ENCODE data around the gene GPATCH11.

Gene GPATCH11

DNA sequence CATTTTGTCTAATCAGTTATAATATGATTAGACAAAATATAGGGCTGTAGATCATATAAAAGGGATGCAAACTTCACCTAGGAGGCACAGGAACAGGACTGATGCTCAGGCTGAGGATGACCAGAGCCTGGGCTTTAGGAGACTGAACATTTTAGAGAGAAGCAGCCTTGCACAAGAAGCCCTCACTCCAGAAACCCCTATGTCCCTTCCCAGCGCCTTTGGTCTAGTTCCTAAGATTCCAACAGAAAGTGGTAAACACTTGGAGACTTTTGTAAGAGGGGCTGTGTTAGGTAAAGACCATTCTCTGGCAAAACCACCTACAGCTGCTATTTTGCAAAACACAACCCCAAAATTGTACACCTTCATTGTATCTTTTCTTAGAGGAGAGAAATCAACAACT lies 33.2 kb downstream of the GPATCH11 start:
- H3K9ac ChIP-seq (ENCODE audit: low read length): no peak overlapping the region
- DNase-seq: no peak
- H3K27ac ChIP-seq (ENCODE audit: low read length): no peak overlapping the region
- no peaks in the 10 kb centered on the region for H4K20me1 ChIP-seq (ENCODE audit: insufficient read depth, low read length)
- H3F3A ChIP-seq (ENCODE audit: insufficient read depth, low read length): no peaks in the 10 kb centered on the region; the same call in 1 of the 2 replicates
- H3K27me3 ChIP-seq (replicated peaks; ENCODE audit: insufficient read depth, low read length): no peaks in the 10 kb centered on the region
- no peak overlapping the region for H3K4me2 ChIP-seq (ENCODE audit: low read depth, low read length)
- no peak overlapping the region for H2AFZ ChIP-seq (ENCODE audit: low read length)
- no peaks in the 10 kb centered on the region for H3K4me1 ChIP-seq (ENCODE audit: low read length)
- H3K9me3 ChIP-seq (replicated peaks; ENCODE audit: insufficient read depth, low read length): no peaks in the 10 kb centered on the region
- no peaks in the 10 kb centered on the region for H3K9me2 ChIP-seq (replicated peaks; ENCODE audit: insufficient read depth, low read length)
- no peak overlapping the region for H3K4me3 ChIP-seq (ENCODE audit: low read length)
- TF ChIP-seq, protein P1, sequence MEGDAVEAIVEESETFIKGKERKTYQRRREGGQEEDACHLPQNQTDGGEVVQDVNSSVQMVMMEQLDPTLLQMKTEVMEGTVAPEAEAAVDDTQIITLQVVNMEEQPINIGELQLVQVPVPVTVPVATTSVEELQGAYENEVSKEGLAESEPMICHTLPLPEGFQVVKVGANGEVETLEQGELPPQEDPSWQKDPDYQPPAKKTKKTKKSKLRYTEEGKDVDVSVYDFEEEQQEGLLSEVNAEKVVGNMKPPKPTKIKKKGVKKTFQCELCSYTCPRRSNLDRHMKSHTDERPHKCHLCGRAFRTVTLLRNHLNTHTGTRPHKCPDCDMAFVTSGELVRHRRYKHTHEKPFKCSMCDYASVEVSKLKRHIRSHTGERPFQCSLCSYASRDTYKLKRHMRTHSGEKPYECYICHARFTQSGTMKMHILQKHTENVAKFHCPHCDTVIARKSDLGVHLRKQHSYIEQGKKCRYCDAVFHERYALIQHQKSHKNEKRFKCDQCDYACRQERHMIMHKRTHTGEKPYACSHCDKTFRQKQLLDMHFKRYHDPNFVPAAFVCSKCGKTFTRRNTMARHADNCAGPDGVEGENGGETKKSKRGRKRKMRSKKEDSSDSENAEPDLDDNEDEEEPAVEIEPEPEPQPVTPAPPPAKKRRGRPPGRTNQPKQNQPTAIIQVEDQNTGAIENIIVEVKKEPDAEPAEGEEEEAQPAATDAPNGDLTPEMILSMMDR (IDR thresholded peaks at IDR 0.05; ENCODE audit: low read length): no peak
- TF ChIP-seq EZH2phosphoT487 (IDR thresholded peaks at IDR 0.05; ENCODE audit: low read length): no peak
- TF ChIP-seq EZH2 (optimal IDR thresholded peaks at IDR 0.05; ENCODE audit: low read depth, low read length): no peak
- no peaks in the 10 kb centered on the region for H3K79me2 ChIP-seq (ENCODE audit: low read length)
- no peaks in the 10 kb centered on the region for H3K36me3 ChIP-seq (replicated peaks; ENCODE audit: insufficient read depth, low read length)

DNA sequence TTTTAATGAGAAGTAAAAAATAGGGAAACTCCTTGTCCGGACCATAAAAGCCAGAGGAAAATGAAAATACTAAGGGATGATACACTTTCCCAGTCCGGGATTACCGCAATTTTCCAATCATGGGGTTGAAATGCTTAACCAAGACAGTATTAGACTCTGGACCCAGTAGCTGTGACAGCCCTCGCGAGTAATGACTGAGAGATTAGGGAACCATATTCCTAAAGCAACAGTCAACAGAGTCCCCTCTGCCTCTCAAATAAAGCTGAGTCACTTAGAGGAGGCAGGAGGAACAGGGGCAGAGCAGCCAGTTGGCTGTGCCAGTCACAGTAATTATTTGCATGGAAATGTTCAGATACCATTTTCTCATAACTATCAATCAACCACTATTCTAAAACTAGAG lies 34.8 kb downstream of the GPATCH11 start:
- Histone ChIP-seq H3K9ac (ENCODE audit: low read length) (no peak overlapping the region), H3K4me2 (ENCODE audit: low read depth, low read length) (no peak overlapping the region), H2AFZ (ENCODE audit: low read length) (no peak overlapping the region), H3K36me3 (replicated peaks; ENCODE audit: insufficient read depth, low read length) (no peaks in the 10 kb centered on the region), H3K9me3 (replicated peaks; ENCODE audit: insufficient read depth, low read length) (no peaks in the 10 kb centered on the region), H3K79me2 (ENCODE audit: low read length) (no peaks in the 10 kb centered on the region), H3K4me1 (ENCODE audit: low read length) (no peaks in the 10 kb centered on the region), H3K27ac (ENCODE audit: low read length) (no peak overlapping the region), H3K4me3 (ENCODE audit: low read length) (no peak overlapping the region), H3F3A (ENCODE audit: insufficient read depth, low read length) (no peaks in the 10 kb centered on the region; the same call in 1 of the 2 replicates), H4K20me1 (ENCODE audit: insufficient read depth, low read length) (no peaks in the 10 kb centered on the region), H3K9me2 (replicated peaks; ENCODE audit: insufficient read depth, low read length) (no peaks in the 10 kb centered on the region), H3K27me3 (replicated peaks; ENCODE audit: insufficient read depth, low read length) (no peaks in the 10 kb centered on the region)
- no peak for DNase-seq
- TF ChIP-seq EZH2 (optimal IDR thresholded peaks at IDR 0.05; ENCODE audit: low read depth, low read length) (no peak), EZH2phosphoT487 (IDR thresholded peaks at IDR 0.05; ENCODE audit: low read length) (no peak)
- TF ChIP-seq, protein P1 (IDR thresholded peaks at IDR 0.05; ENCODE audit: low read length): no peak

DNA sequence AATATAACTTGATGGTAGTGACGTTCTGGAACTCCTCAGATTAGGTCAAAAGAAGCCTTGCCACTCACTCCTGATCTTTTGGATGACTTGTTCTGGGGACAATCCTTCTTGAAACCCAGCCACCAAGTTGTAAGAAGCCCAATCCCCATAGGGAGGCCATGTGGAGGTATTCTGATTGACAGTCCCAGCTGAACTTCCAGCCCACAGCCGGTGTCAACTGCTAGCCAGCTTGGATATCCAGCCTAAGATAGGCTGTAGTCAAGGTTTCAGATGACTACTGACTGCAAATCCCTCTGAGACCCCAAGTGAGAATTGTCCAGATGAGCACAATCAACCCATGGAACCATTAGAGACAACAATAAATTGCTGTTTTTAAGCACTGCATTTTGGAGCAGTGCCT lies 41.1 kb downstream of the GPATCH11 start:
- Histone ChIP-seq H3K4me1 (ENCODE audit: low read length) (no peaks in the 10 kb centered on the region), H3K36me3 (replicated peaks; ENCODE audit: insufficient read depth, low read length) (peaks cover 7% of the 10 kb centered on the region), H3K4me3 (ENCODE audit: low read length) (no peak overlapping the region), H3K9ac (ENCODE audit: low read length) (no peak overlapping the region), H3K9me3 (replicated peaks; ENCODE audit: insufficient read depth, low read length) (no peaks in the 10 kb centered on the region), H3K9me2 (replicated peaks; ENCODE audit: insufficient read depth, low read length) (no peaks in the 10 kb centered on the region), H3K79me2 (ENCODE audit: low read length) (no peaks in the 10 kb centered on the region), H4K20me1 (ENCODE audit: insufficient read depth, low read length) (no peaks in the 10 kb centered on the region), H3K27ac (ENCODE audit: low read length) (no peak overlapping the region), H3F3A (ENCODE audit: insufficient read depth, low read length) (no peaks in the 10 kb centered on the region), H3K4me2 (ENCODE audit: low read depth, low read length) (no peak overlapping the region), H3K27me3 (replicated peaks; ENCODE audit: insufficient read depth, low read length) (no peaks in the 10 kb centered on the region), H2AFZ (ENCODE audit: low read length) (no peak overlapping the region)
- no peak for DNase-seq
- TF ChIP-seq, protein P1 (IDR thresholded peaks at IDR 0.05; ENCODE audit: low read length): no peak
- TF ChIP-seq EZH2phosphoT487 (IDR thresholded peaks at IDR 0.05; ENCODE audit: low read length): no peak
- no peak for TF ChIP-seq EZH2 (optimal IDR thresholded peaks at IDR 0.05; ENCODE audit: low read depth, low read length)

Data from MM.1S (cell line).